ENCODE data around the gene ZBTB17.

ZBTB17 gene

GRCh38 chr1:15998929-15999328, 23.0 kb upstream of the ZBTB17 start:
- H3K9me3 ChIP-seq (ENCODE audit: insufficient read depth, low read length): no peaks in the 10 kb centered on the region
- TF ChIP-seq YY1 (IDR thresholded peaks at IDR 0.05; ENCODE audit: insufficient read depth, insufficient read length): no peak
- no peak for TF ChIP-seq SUZ12 (IDR thresholded peaks at IDR 0.05; ENCODE audit: extremely low read depth, insufficient read depth, insufficient read length)
- H3K9ac ChIP-seq (ENCODE audit: insufficient read length, low read depth): no peak overlapping the region
- no peak overlapping the region for H3K4me3 ChIP-seq (ENCODE audit: insufficient read length, low read depth)
- no peaks in the 10 kb centered on the region for H3K36me3 ChIP-seq (ENCODE audit: insufficient read depth, insufficient read length, low read length)
- no peak for DNase-seq (ENCODE audit: low read depth, low spot score)
- no peaks in the 10 kb centered on the region for H3K4me1 ChIP-seq (ENCODE audit: insufficient read depth, insufficient read length)
- H3K27me3 ChIP-seq (ENCODE audit: insufficient read depth, insufficient read length): no peaks in the 10 kb centered on the region

- no peak overlapping the region for H3K9ac ChIP-seq (ENCODE audit: insufficient read length, low read depth)
- H3K27me3 ChIP-seq (ENCODE audit: insufficient read depth, insufficient read length): no peaks in the 10 kb centered on the region
- H3K4me3 ChIP-seq (ENCODE audit: insufficient read length, low read depth): no peak overlapping the region
- no peaks in the 10 kb centered on the region for H3K9me3 ChIP-seq (ENCODE audit: insufficient read depth, low read length)
- no peak for TF ChIP-seq SUZ12 (IDR thresholded peaks at IDR 0.05; ENCODE audit: extremely low read depth, insufficient read depth, insufficient read length)
- TF ChIP-seq ZNF274 (IDR thresholded peaks at IDR 0.05; ENCODE audit: low read depth, low read length): no peak
- TF ChIP-seq YY1 (IDR thresholded peaks at IDR 0.05; ENCODE audit: insufficient read depth, insufficient read length): no peak
- no peaks in the 10 kb centered on the region for H3K36me3 ChIP-seq (ENCODE audit: insufficient read depth, insufficient read length, low read length)
- DNase-seq (ENCODE audit: low read depth, low spot score): no peak
- no peaks in the 10 kb centered on the region for H3K4me1 ChIP-seq (ENCODE audit: insufficient read depth, insufficient read length)
Measured at GRCh38 chr1:15997637-15998280, 21.9 kb upstream of the ZBTB17 start.

GRCh38 chr1:15997076-15997585, 21.2 kb upstream of the ZBTB17 start:
- no peaks in the 10 kb centered on the region for H3K36me3 ChIP-seq (ENCODE audit: insufficient read depth, insufficient read length, low read length)
- no peaks in the 10 kb centered on the region for H3K9me3 ChIP-seq (ENCODE audit: insufficient read depth, low read length)
- no peak for DNase-seq (ENCODE audit: low read depth, low spot score)
- TF ChIP-seq ZNF274 (IDR thresholded peaks at IDR 0.05; ENCODE audit: low read depth, low read length) (no peak), SUZ12 (IDR thresholded peaks at IDR 0.05; ENCODE audit: extremely low read depth, insufficient read depth, insufficient read length) (no peak), YY1 (IDR thresholded peaks at IDR 0.05; ENCODE audit: insufficient read depth, insufficient read length) (no peak)
- H3K4me1 ChIP-seq (ENCODE audit: insufficient read depth, insufficient read length): no peaks in the 10 kb centered on the region
- H3K9ac ChIP-seq (ENCODE audit: insufficient read length, low read depth): no peak overlapping the region
- H3K27me3 ChIP-seq (ENCODE audit: insufficient read depth, insufficient read length): no peaks in the 10 kb centered on the region
- no peak overlapping the region for H3K4me3 ChIP-seq (ENCODE audit: insufficient read length, low read depth)

DNA sequence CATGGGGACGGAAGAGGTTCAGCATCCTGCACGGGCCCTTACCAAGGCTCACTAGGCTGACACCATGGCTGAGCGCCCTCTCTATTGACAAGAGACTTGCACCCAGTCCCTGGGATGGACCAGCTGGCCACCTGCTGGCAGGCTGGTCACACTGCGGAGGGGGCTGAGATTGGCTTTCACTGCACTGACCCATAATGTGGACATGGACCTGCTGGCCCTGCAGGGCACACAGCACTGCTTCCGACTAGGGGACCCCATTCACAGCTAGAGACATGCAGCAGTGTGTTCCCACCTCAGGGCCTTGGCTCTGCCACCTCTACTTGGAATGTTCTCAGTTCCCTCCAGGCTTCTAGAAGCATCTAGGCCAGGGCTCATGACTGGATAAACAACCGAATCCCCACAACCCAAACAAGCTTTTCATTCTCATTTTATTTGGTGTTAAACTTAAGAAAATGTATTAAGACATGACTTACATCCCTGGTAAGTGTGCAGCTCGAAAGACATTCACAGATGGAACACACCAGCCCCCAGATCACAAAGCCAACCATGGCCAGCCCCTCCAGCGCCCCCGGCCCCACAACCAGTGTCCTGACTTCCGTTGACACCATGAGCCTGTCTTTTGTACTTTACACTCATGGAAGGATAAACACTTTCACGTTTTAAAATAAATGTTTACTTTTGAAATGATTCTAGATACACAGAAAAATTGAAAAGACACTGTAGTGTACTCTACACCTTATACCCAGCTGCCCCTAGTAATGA, 18.9 kb upstream of the ZBTB17 start:
- TF ChIP-seq ZNF274 (IDR thresholded peaks at IDR 0.05; ENCODE audit: low read depth, low read length) (no peak), YY1 (IDR thresholded peaks at IDR 0.05; ENCODE audit: insufficient read depth, insufficient read length) (no peak), SUZ12 (IDR thresholded peaks at IDR 0.05; ENCODE audit: extremely low read depth, insufficient read depth, insufficient read length) (no peak)
- Histone ChIP-seq H3K4me3 (ENCODE audit: insufficient read length, low read depth) (no peak overlapping the region), H3K9ac (ENCODE audit: insufficient read length, low read depth) (no peak overlapping the region), H3K9me3 (ENCODE audit: insufficient read depth, low read length) (no peaks in the 10 kb centered on the region), H3K36me3 (ENCODE audit: insufficient read depth, insufficient read length, low read length) (no peaks in the 10 kb centered on the region), H3K27me3 (ENCODE audit: insufficient read depth, insufficient read length) (no peaks in the 10 kb centered on the region), H3K4me1 (ENCODE audit: insufficient read depth, insufficient read length) (no peaks in the 10 kb centered on the region)
- no peak for DNase-seq (ENCODE audit: low read depth, low spot score)

DNA sequence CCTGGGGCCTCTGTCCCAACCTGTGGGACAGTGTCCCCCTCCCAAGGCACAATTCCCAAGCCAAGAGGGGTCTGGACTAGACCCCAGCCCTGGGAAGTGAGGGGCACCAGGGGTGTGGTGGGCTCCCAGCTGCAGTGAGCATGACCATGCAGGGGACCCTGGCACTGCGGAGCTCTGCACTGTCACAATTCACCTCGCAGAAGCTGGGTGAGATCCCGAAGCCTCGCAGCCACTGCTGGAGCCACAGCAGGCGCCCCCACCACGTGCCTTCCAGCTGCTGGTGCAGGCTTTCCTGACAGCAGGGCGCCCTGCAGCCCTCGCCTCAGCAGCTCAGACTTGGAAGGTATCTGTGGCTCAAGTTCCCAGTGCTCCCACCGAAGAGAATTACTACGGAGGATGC, 18.2 kb upstream of the ZBTB17 start:
- TF ChIP-seq ZNF274 (IDR thresholded peaks at IDR 0.05; ENCODE audit: low read depth, low read length) (no peak), YY1 (IDR thresholded peaks at IDR 0.05; ENCODE audit: insufficient read depth, insufficient read length) (no peak), SUZ12 (IDR thresholded peaks at IDR 0.05; ENCODE audit: extremely low read depth, insufficient read depth, insufficient read length) (no peak)
- no peak overlapping the region for H3K4me3 ChIP-seq (ENCODE audit: insufficient read length, low read depth)

GRCh38 chr1:15993666-15994065, 17.8 kb upstream of the ZBTB17 start:
- Histone ChIP-seq H3K4me1 (ENCODE audit: insufficient read depth, insufficient read length) (no peaks in the 10 kb centered on the region), H3K27me3 (ENCODE audit: insufficient read depth, insufficient read length) (no peaks in the 10 kb centered on the region), H3K9me3 (ENCODE audit: insufficient read depth, low read length) (no peaks in the 10 kb centered on the region), H3K9ac (ENCODE audit: insufficient read length, low read depth) (no peak overlapping the region), H3K36me3 (ENCODE audit: insufficient read depth, insufficient read length, low read length) (no peaks in the 10 kb centered on the region), H3K4me3 (ENCODE audit: insufficient read length, low read depth) (no peak overlapping the region)
- no peak for TF ChIP-seq YY1 (IDR thresholded peaks at IDR 0.05; ENCODE audit: insufficient read depth, insufficient read length)
- TF ChIP-seq SUZ12 (IDR thresholded peaks at IDR 0.05; ENCODE audit: extremely low read depth, insufficient read depth, insufficient read length): no peak
- no peak for TF ChIP-seq ZNF274 (IDR thresholded peaks at IDR 0.05; ENCODE audit: low read depth, low read length)
- no peak for DNase-seq (ENCODE audit: low read depth, low spot score)

More for the DNA sequence above, 18.2 kb upstream of the ZBTB17 start:
- Histone ChIP-seq H3K9me3 (ENCODE audit: insufficient read depth, low read length) (no peaks in the 10 kb centered on the region), H3K27me3 (ENCODE audit: insufficient read depth, insufficient read length) (no peaks in the 10 kb centered on the region), H3K36me3 (ENCODE audit: insufficient read depth, insufficient read length, low read length) (no peaks in the 10 kb centered on the region), H3K9ac (ENCODE audit: insufficient read length, low read depth) (no peak overlapping the region), H3K4me1 (ENCODE audit: insufficient read depth, insufficient read length) (no peaks in the 10 kb centered on the region)
- DNase-seq (ENCODE audit: low read depth, low spot score): no peak

Measured in NT2/D1 (cell line).